T-cell (primary cell): ENCODE results near the gene DHX36. TPM values are rescaled to one million over a fixed set of nuclear protein-coding genes. Genes with fewer than 3 reads are reported as not detected.

Experiments
- ATAC-seq, 4 experiments: fragments of 200-7000 bp in 3 of 4; fragments of 150-1000 bp in 1 of 4; cut with Tn5 transposase; replicated peaks in 1 of 4; 1 replicate in 3 of 4; 2 replicates in 1 of 4; pipeline ENCODE4 v1.10.0; 2021; ENCODE audit warnings: moderate library complexity in 3 of 4, mild to moderate bottlenecking in 2 of 4, moderate number of reproducible peaks in 1 of 4
- CTCF ChIA-PET, 2 donors: fragments of 300-600 bp; sonication (Branson Sonifier 250); formaldehyde crosslinking; loops; one replicate each; lab custom pipeline; 2022; ENCODE audit warnings: antibody characterized with exemption in 2 of 2; lab: Charles Lee
- POLR2A ChIA-PET, 2 donors: fragments of 300-600 bp; sonication (Branson Sonifier 250); formaldehyde crosslinking; loops; one replicate each; lab custom pipeline; 2022; ENCODE audit warnings: antibody characterized with exemption in 2 of 2; lab: Charles Lee
- DNase-seq, 35 experiments: peaks; one replicate each; pipeline versions ENCODE4 v3.0.0 to v3.0.0-alpha.2; 2013 to 2023
- H3K27ac ChIP-seq: one replicate; pipeline ENCODE4 v1.5.1; 2013; ENCODE audit warnings: low read length
- H3K27me3 ChIP-seq, 2 experiments: replicated peaks in 1 of 2; 1 replicate in 1 of 2; 2 replicates in 1 of 2; pipeline versions ENCODE4 v1.6.1 to v1.7.0; 2013; ENCODE audit warnings: low read length in 1 of 2, mixed read lengths in 1 of 2; ENCODE audit not compliant: control insufficient read depth in 2 of 2, insufficient read depth in 2 of 2; ENCODE audit errors: extremely low read depth in 1 of 2
- H3K36me3 ChIP-seq, 2 donors: 1 replicate in 1 of 2; 2 replicates in 1 of 2; pipeline versions ENCODE4 v1.6.1 to v1.7.0; 2013; ENCODE audit warnings: low read length in 1 of 2; ENCODE audit not compliant: control insufficient read depth in 2 of 2, insufficient read depth in 1 of 2; ENCODE audit errors: extremely low read depth in 1 of 2
- H3K4me1 ChIP-seq, 2 experiments: 1 replicate in 1 of 2; 2 replicates in 1 of 2; pipeline versions ENCODE4 v1.6.1 to v1.7.0; 2013; ENCODE audit warnings: low read length in 2 of 2, mixed read lengths in 1 of 2; ENCODE audit not compliant: insufficient read depth in 2 of 2, control insufficient read depth in 1 of 2; ENCODE audit errors: extremely low read depth in 1 of 2
- H3K4me3 ChIP-seq, 2 donors: 1 replicate in 1 of 2; 2 replicates in 1 of 2; pipeline versions ENCODE4 v1.5.1 to v1.7.0; 2013; ENCODE audit warnings: mild to moderate bottlenecking in 2 of 2, low read length in 1 of 2, moderate library complexity in 1 of 2; ENCODE audit not compliant: control insufficient read depth in 1 of 2; ENCODE audit errors: extremely low read depth in 1 of 2
- H3K9me3 ChIP-seq: 2 replicates; pipeline ENCODE4 v1.7.0; 2013
- H3K27ac Mint-ChIP-seq, 2 donors: one replicate each; pipeline ENCODE4 v1.8.0; 2020 to 2021; ENCODE audit warnings: mild to moderate bottlenecking in 2 of 2, mixed read lengths in 2 of 2
- H3K27me3 Mint-ChIP-seq, 2 donors: one replicate each; pipeline ENCODE4 v1.8.0; 2021 to 2022; ENCODE audit warnings: mixed read lengths in 2 of 2
- H3K36me3 Mint-ChIP-seq: one replicate; pipeline ENCODE4 v1.8.0; 2021; ENCODE audit warnings: mixed read lengths
- H3K4me1 Mint-ChIP-seq, 3 donors: one replicate each; pipeline ENCODE4 v1.8.0; 2020 to 2022; ENCODE audit warnings: mixed read lengths in 3 of 3, mild to moderate bottlenecking in 1 of 3
- H3K4me3 Mint-ChIP-seq, 3 donors: one replicate each; pipeline ENCODE4 v1.8.0; 2020 to 2022; ENCODE audit warnings: mild to moderate bottlenecking in 3 of 3, mixed read lengths in 3 of 3, moderate library complexity in 3 of 3
- H3K9me3 Mint-ChIP-seq, 3 donors: one replicate each; pipeline ENCODE4 v1.8.0; 2020 to 2022; ENCODE audit warnings: mixed read lengths in 3 of 3
- whole genome bisulfite sequencing: methylation state at CpG from one replicate; pipeline ENCODE4 v1.1.5; 2013; ENCODE audit warnings: missing lambda C conversion rate; ENCODE audit not compliant: insufficient coverage; 5-methylcytosine and 5-hydroxymethylcytosine counted together
- total RNA-seq, 35 experiments: library from RNA in 6 of 35; stranded (reverse) in 6 of 35; fragments of 120-200 nt in 1 of 35; gene quantifications; one replicate each; pipeline versions ENCODE4 v1.2.1 to v1.2.4 and lab custom pipeline; 2013 to 2026

DHX36 gene
- total RNA-seq, 5 donors from 2014 or later (not counting 1 experiment from before 2014, with no cell fraction given), result 70.3 to 104 (median 76.8) TPM

GRCh38 chr3:154240235-154240634 is 84.1 kb downstream of the DHX36 start:
- Mint-ChIP-seq H3K4me3 (no peak overlapping the region), H3K4me1 (no peaks in the 10 kb centered on the region), H3K27me3 (peaks cover 5 to 8% of the 10 kb centered on the region in 2 donors), H3K9me3 (no peaks in the 10 kb centered on the region), H3K36me3 (no peaks in the 10 kb centered on the region), H3K27ac (no peak overlapping the region)
- ChIA-PET CTCF (no interaction called here), POLR2A (no interaction called here)
- H3K4me3 ChIP-seq, result no peak overlapping the region
- no peak for ATAC-seq
- H3K27me3 ChIP-seq, result no peaks in the 10 kb centered on the region
- H3K27ac ChIP-seq, result no peak overlapping the region
- no CpG with 5 or more reads among the region's 6 CpGs for WGBS
- no peaks in the 10 kb centered on the region for H3K36me3 ChIP-seq
- H3K4me1 ChIP-seq, result no peaks in the 10 kb centered on the region
- no peak for DNase-seq
- H3K9me3 ChIP-seq, result no peaks in the 10 kb centered on the region

DNA sequence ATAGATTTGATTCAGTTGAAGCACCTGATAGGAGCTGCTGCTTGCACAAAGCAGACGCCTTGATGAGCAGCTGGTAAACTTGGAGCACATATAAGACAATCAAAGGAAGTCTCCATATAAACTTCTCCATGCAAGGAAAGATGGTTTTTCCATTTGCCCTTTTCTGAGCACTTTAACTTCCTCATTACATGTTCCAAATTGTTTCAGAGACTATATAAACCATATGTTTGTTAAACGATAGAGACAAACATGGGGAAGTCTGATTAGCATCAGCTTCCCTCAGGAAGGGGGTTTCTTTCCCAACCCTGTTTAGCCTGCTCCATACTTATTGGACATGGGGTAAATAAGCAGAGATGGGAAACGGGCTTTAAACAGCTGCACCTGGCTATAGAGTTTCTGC is 88.0 kb downstream of the DHX36 start:
- Mint-ChIP-seq H3K36me3 (no peaks in the 10 kb centered on the region), H3K4me1 (no peaks in the 10 kb centered on the region), H3K9me3 (no peaks in the 10 kb centered on the region), H3K27ac (no peak overlapping the region), H3K4me3 (no peak overlapping the region), H3K27me3 (peaks cover 17 to 20% of the 10 kb centered on the region in 2 donors)
- ChIA-PET CTCF (interaction anchor here in 1 of 2 donors (0.6 to 0.7 kb wide), 2 partner anchors 18 to 1770 kb away, joined by 3 to 5 read pairs; no protein-coding TSS in a partner anchor), POLR2A (no interaction called here)
- WGBS, result no CpG with 5 or more reads among the region's 3 CpGs
- H3K9me3 ChIP-seq, result no peaks in the 10 kb centered on the region
- peaks cover 0 to 2% of the 10 kb centered on the region in 2 experiments for H3K27me3 ChIP-seq
- no peaks in the 10 kb centered on the region for H3K36me3 ChIP-seq
- H3K4me3 ChIP-seq, result no peak overlapping the region
- DNase-seq (no peak), ATAC-seq (no peak)
- H3K4me1 ChIP-seq, result no peaks in the 10 kb centered on the region
- no peak overlapping the region for H3K27ac ChIP-seq

GRCh38 chr3:154235330-154235729 is 89.0 kb downstream of the DHX36 start:
- Mint-ChIP-seq H3K36me3 (no peaks in the 10 kb centered on the region), H3K4me1 (no peaks in the 10 kb centered on the region), H3K9me3 (no peaks in the 10 kb centered on the region), H3K27ac (no peak overlapping the region), H3K27me3 (peaks cover 17 to 20% of the 10 kb centered on the region in 2 donors), H3K4me3 (no peak overlapping the region)
- Histone ChIP-seq H3K36me3 (no peaks in the 10 kb centered on the region), H3K9me3 (no peaks in the 10 kb centered on the region), H3K27ac (no peak overlapping the region), H3K27me3 (peaks cover 0 to 2% of the 10 kb centered on the region in 2 experiments), H3K4me3 (no peak overlapping the region), H3K4me1 (no peaks in the 10 kb centered on the region)
- POLR2A ChIA-PET, result no interaction called here
- DNase-seq (no peak), ATAC-seq (no peak)
- 100% methylated on average over 1 of the region's 1 CpG for WGBS
- CTCF ChIA-PET, result no interaction called here

DNA sequence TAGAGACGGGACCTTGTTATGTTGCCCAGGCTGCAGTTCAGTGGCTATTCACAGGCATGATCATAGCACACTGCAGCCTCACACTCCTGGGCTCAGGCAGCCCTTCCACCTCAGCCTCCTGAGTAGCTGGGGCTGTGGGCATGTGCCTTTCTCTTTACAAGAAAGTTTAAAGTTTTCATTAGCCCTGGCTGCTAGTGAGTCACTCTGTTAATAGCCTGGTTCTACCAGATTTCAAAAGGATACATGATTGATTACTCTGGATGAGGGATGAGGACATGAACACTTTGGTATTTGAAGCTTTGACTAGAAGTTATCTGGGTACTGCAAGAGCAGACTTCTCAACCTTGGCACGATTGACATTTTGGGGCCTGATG is 95.1 kb downstream of the DHX36 start:
- H3K4me3 Mint-ChIP-seq, result no peak overlapping the region
- H3K36me3 Mint-ChIP-seq, result no peaks in the 10 kb centered on the region
- Histone ChIP-seq H3K36me3 (no peaks in the 10 kb centered on the region), H3K9me3 (no peaks in the 10 kb centered on the region), H3K4me1 (no peaks in the 10 kb centered on the region), H3K27ac (no peak overlapping the region), H3K27me3 (peaks cover 0 to 8% of the 10 kb centered on the region in 2 experiments), H3K4me3 (no peak overlapping the region)
- POLR2A ChIA-PET, result no interaction called here
- H3K9me3 Mint-ChIP-seq, result no peaks in the 10 kb centered on the region
- peaks cover 14 to 18% of the 10 kb centered on the region in 2 donors for H3K27me3 Mint-ChIP-seq
- no CpG with 5 or more reads among the region's 2 CpGs for WGBS
- H3K4me1 Mint-ChIP-seq, result no peaks in the 10 kb centered on the region
- no peak overlapping the region for H3K27ac Mint-ChIP-seq
- DNase-seq, result no peak
- no peak for ATAC-seq
- CTCF ChIA-PET, result no interaction called here

GRCh38 chr3:154228561-154229216 is 95.6 kb downstream of the DHX36 start:
- Histone ChIP-seq H3K27ac (no peak overlapping the region), H3K27me3 (peaks cover 0 to 8% of the 10 kb centered on the region in 2 experiments), H3K4me3 (no peak overlapping the region), H3K9me3 (no peaks in the 10 kb centered on the region), H3K36me3 (no peaks in the 10 kb centered on the region), H3K4me1 (no peaks in the 10 kb centered on the region)
- Mint-ChIP-seq H3K27ac (no peak overlapping the region), H3K9me3 (no peaks in the 10 kb centered on the region), H3K36me3 (no peaks in the 10 kb centered on the region), H3K4me1 (no peaks in the 10 kb centered on the region), H3K27me3 (peaks cover 13 to 14% of the 10 kb centered on the region in 2 donors), H3K4me3 (no peak overlapping the region)
- WGBS, result 72% methylated on average over 5 of the region's 6 CpGs
- no peak for ATAC-seq
- ChIA-PET CTCF (interaction anchor here in 1 of 2 donors (0.7 kb wide), 1 partner anchor 476 kb away, joined by 3 read pairs; no protein-coding TSS in a partner anchor), POLR2A (no interaction called here)
- DNase-seq, result no peak

- Histone ChIP-seq H3K4me1 (no peaks in the 10 kb centered on the region), H3K36me3 (no peaks in the 10 kb centered on the region), H3K27me3 (peaks cover 0 to 8% of the 10 kb centered on the region in 2 experiments), H3K27ac (no peak overlapping the region), H3K4me3 (no peak overlapping the region), H3K9me3 (no peaks in the 10 kb centered on the region)
- no peak overlapping the region for H3K4me3 Mint-ChIP-seq
- WGBS, result no CpG with 5 or more reads among the region's 3 CpGs
- no peak overlapping the region for H3K27ac Mint-ChIP-seq
- ChIA-PET CTCF (no interaction called here), POLR2A (no interaction called here)
- no peaks in the 10 kb centered on the region for H3K4me1 Mint-ChIP-seq
- no peaks in the 10 kb centered on the region for H3K36me3 Mint-ChIP-seq
- ATAC-seq, result no peak
- no peak for DNase-seq
- H3K27me3 Mint-ChIP-seq, result peaks cover 5 to 7% of the 10 kb centered on the region in 2 donors
- no peaks in the 10 kb centered on the region for H3K9me3 Mint-ChIP-seq
These were observed 96.8 kb downstream of the DHX36 start for GRCh38 chr3:154227531-154227930.
